ENCODE data around the gene KRT2.

Gene KRT2

DNA sequence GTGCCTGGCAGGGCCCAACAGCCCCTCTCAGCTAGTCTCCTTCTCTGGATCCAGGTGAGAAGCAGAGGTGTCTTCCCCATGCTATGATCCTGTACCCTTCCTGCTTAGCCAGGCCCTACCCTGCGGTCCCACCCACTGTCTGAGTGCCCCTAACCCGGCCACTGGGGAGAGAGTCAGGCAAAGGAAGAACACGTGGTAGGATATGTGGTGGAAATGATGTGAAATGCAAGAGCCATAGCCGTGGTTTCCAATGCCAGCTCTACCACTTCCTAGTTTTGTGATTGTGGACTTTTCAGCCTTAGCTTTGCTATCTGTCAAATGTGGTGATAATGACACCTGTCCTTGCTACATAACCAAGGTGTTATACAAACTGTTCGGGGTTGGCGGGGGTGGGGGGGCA is 15.8 kb downstream of the KRT2 start:
- no peaks in the 10 kb centered on the region for H3K9me3 ChIP-seq (ENCODE audit: control insufficient read depth, low read length)
- no peak overlapping the region for H3K9ac ChIP-seq (ENCODE audit: low read length)
- H3K4me1 ChIP-seq (ENCODE audit: control insufficient read depth, insufficient read depth, low read length), result peaks cover 4% of the 10 kb centered on the region
- no peaks in the 10 kb centered on the region for H3K36me3 ChIP-seq (ENCODE audit: control insufficient read depth, insufficient read depth, low read length, severe bottlenecking)
- no peak for DNase-seq (ENCODE audit: low read depth)
- H3K4me3 ChIP-seq (ENCODE audit: low read length), result no peak overlapping the region
- peaks cover 62% of the 10 kb centered on the region for H3K27me3 ChIP-seq (replicated peaks; ENCODE audit: control insufficient read depth, insufficient read depth, low read length)

DNA sequence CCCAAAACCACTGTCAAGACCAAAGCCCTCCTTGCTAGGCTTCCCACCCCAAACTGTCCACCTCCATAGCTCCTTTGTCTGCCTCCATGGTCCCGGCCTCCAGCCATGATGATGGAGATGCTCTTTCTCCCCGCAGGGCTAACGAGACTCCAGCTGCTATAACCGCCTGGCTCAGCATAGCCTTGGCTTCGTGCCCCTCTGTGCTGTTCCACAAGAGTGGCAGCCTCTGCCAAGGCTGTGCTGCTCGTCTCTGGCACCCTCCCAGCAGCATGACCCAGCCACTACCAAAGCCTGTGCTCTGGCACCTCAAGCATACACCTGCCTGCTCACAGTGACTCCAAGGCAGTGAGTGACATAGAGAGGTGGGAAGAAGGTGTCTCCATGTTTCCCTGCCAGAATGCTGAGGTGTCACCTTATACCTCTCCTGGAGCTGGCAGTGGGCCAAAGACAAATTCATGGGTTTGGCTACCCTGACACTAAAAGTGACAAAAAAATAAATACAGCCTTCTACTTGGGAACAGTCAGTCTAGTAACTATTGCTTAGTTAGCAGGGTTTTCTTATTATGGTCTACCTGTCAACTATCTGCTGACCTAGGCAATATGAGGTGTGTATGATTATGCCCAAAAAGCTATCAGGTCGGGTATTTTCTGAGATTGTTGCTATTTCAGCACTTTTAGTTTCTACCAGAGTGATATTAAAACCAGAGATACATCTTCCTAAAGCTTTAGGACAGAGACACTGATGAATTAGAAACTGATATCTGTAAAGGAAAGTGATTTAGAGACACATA is 17.6 kb downstream of the KRT2 start:
- DNase-seq (ENCODE audit: low read depth), result no peak
- H3K4me1 ChIP-seq (ENCODE audit: control insufficient read depth, insufficient read depth, low read length), result peaks cover 4% of the 10 kb centered on the region
- H3K9ac ChIP-seq (ENCODE audit: low read length), result no peak overlapping the region
- no peaks in the 10 kb centered on the region for H3K9me3 ChIP-seq (ENCODE audit: control insufficient read depth, low read length)
- no peak overlapping the region for H3K4me3 ChIP-seq (ENCODE audit: low read length)
- H3K27me3 ChIP-seq (replicated peaks; ENCODE audit: control insufficient read depth, insufficient read depth, low read length), result peaks cover 71% of the 10 kb centered on the region
- no peaks in the 10 kb centered on the region for H3K36me3 ChIP-seq (ENCODE audit: control insufficient read depth, insufficient read depth, low read length, severe bottlenecking)

DNA sequence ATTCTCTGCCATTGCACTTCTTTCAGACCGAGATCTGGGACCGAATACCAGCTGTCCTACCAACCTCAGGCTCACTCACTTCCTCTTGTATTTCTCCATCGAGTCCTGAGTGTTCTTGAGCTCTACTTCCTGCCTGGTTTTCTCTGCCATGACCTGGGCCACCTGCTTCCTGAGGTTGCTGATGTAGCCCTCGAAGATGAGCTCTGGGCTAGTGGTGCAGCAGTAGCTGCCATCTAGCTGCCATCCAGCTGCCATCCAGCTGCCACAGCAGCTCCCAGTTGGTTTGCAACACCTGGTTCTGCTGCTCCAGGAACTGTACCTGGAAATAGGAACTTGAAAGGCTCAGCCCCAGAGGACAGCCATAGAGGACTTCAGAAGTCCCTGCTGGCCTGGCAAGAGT is 18.6 kb downstream of the KRT2 start:
- H3K36me3 ChIP-seq (ENCODE audit: control insufficient read depth, insufficient read depth, low read length, severe bottlenecking), result no peaks in the 10 kb centered on the region
- H3K4me1 ChIP-seq (ENCODE audit: control insufficient read depth, insufficient read depth, low read length), result peaks cover 4% of the 10 kb centered on the region
- no peak for DNase-seq (ENCODE audit: low read depth)
- H3K9ac ChIP-seq (ENCODE audit: low read length), result no peak overlapping the region
- H3K27me3 ChIP-seq (replicated peaks; ENCODE audit: control insufficient read depth, insufficient read depth, low read length), result peaks cover 71% of the 10 kb centered on the region
- H3K4me3 ChIP-seq (ENCODE audit: low read length), result no peak overlapping the region
- H3K9me3 ChIP-seq (ENCODE audit: control insufficient read depth, low read length), result no peaks in the 10 kb centered on the region

DNA sequence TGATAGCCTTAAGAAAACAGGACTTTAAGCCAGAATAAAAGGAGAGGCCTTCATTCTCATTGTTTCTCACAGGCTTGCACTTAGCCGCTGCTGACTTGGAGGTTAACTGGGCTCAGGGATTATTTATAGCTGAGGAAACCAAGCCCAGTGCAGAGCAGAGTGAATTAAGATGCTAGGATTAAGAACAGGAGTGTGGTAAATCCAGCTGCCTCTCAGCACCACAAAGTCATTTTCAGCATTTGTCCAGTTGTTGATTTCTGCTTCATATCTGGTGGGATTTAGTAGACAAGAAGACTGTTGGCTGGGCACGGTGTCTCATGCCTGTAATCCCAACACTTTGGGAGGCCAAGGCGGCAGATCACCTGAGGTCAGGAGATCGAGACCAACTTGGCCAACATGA is 19.4 kb downstream of the KRT2 start:
- Histone ChIP-seq H3K4me1 (ENCODE audit: control insufficient read depth, insufficient read depth, low read length) (peaks cover 4% of the 10 kb centered on the region), H3K9me3 (ENCODE audit: control insufficient read depth, low read length) (no peaks in the 10 kb centered on the region), H3K27me3 (replicated peaks; ENCODE audit: control insufficient read depth, insufficient read depth, low read length) (peaks cover 73% of the 10 kb centered on the region), H3K4me3 (ENCODE audit: low read length) (no peak overlapping the region), H3K36me3 (ENCODE audit: control insufficient read depth, insufficient read depth, low read length, severe bottlenecking) (no peaks in the 10 kb centered on the region), H3K9ac (ENCODE audit: low read length) (no peak overlapping the region)
- DNase-seq (ENCODE audit: low read depth), result no peak

DNA sequence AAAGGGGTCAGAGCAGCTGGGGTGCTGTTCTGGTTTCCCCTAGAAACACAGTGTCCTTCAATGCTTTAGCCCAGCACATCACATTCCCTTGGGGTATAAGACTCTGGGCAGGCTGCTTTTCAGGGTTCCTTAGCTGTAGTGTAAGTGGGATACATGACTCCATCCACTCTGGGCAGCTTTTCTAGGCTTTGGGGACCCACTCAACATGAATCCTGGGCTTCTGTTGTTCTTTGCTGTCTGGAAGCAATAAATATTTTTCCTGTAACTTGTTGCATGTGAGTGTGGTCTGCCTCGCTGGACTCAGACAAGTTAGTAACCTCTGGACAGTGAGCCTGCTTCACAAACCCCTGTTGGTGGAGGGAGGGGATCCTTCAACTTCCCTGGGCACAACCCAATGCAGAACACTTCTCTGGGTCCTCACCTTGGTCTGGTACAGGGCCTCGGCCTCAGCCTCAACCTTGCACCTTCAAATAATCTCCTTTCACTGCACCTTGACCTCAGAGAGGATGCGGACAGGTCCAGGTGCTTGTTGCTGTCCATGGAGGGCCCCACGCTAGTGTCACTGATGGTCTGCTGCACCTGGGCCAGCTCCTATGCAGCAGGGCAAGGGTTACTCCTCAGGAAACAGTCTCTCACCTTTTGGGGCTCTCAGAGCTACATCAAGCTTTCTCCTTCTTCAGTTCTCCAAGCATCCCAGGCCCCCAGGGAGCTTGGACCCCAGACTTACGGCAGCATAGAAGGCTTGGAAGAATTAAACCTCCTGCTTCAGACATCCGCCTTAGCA is 20.1 kb downstream of the KRT2 start:
- H3K4me3 ChIP-seq (ENCODE audit: low read length), result no peak overlapping the region
- no peaks in the 10 kb centered on the region for H3K36me3 ChIP-seq (ENCODE audit: control insufficient read depth, insufficient read depth, low read length, severe bottlenecking)
- H3K4me1 ChIP-seq (ENCODE audit: control insufficient read depth, insufficient read depth, low read length), result peaks cover 2% of the 10 kb centered on the region
- peaks cover 81% of the 10 kb centered on the region for H3K27me3 ChIP-seq (replicated peaks; ENCODE audit: control insufficient read depth, insufficient read depth, low read length)
- DNase-seq (ENCODE audit: low read depth), result no peak
- H3K9ac ChIP-seq (ENCODE audit: low read length), result no peak overlapping the region
- H3K9me3 ChIP-seq (ENCODE audit: control insufficient read depth, low read length), result no peaks in the 10 kb centered on the region

DNA sequence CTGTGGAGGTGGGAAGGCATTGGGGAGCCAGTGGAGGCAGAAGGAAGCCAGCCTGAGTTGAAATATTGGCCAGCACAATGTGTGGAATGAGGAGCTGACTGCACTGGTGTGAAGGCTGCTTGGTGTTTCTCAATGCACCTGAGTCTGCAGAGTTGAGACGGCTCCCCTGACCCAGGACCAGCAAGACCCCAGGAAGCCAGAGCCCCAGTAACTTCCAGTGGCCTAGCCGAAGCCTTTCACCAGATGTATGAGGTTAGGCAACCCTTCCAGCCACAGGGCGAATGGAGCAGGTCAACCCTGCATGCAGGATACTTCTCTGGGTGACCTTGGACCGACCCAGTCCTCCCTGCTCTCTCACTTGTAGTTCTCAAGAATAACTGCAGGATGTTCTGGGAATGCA is 20.7 kb downstream of the KRT2 start:
- no peak for DNase-seq (ENCODE audit: low read depth)
- no peak overlapping the region for H3K4me3 ChIP-seq (ENCODE audit: low read length)
- H3K9ac ChIP-seq (ENCODE audit: low read length), result no peak overlapping the region
- no peaks in the 10 kb centered on the region for H3K36me3 ChIP-seq (ENCODE audit: control insufficient read depth, insufficient read depth, low read length, severe bottlenecking)
- H3K9me3 ChIP-seq (ENCODE audit: control insufficient read depth, low read length), result no peaks in the 10 kb centered on the region
- peaks cover 87% of the 10 kb centered on the region for H3K27me3 ChIP-seq (replicated peaks; ENCODE audit: control insufficient read depth, insufficient read depth, low read length)
- H3K4me1 ChIP-seq (ENCODE audit: control insufficient read depth, insufficient read depth, low read length), result no peaks in the 10 kb centered on the region

DNA sequence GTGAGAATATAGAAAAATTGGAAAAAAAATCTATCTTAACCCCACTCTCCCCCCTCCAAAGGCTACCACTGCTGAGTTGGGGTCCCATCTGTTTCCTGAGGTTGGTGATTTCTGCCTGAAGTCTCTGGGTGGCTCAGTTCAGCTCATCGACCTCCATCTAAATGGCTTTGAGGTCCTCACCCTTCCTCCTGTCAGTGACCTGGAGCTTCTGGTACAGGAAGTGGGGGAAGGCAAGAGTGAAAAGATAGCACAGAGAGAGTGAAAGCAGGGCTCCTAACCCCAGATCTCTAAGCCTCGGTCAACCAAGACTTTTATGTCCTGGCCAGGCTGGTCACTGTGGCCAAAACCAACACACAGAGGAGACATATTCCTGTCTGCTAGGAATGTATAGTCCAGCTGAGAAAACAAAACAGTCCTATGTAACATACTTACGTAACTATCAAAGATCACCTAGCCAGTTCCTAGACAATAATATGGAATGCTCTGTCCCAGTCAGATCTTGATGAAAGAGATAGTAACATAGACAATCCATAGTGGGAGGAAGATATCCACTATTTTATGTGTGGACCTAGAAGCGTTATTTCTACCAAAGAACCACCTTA is 21.3 kb downstream of the KRT2 start:
- DNase-seq (ENCODE audit: low read depth), result no peak
- Histone ChIP-seq H3K4me3 (ENCODE audit: low read length) (no peak overlapping the region), H3K36me3 (ENCODE audit: control insufficient read depth, insufficient read depth, low read length, severe bottlenecking) (no peaks in the 10 kb centered on the region), H3K9ac (ENCODE audit: low read length) (no peak overlapping the region), H3K27me3 (replicated peaks; ENCODE audit: control insufficient read depth, insufficient read depth, low read length) (peaks cover 88% of the 10 kb centered on the region), H3K9me3 (ENCODE audit: control insufficient read depth, low read length) (no peaks in the 10 kb centered on the region), H3K4me1 (ENCODE audit: control insufficient read depth, insufficient read depth, low read length) (no peaks in the 10 kb centered on the region)

DNA sequence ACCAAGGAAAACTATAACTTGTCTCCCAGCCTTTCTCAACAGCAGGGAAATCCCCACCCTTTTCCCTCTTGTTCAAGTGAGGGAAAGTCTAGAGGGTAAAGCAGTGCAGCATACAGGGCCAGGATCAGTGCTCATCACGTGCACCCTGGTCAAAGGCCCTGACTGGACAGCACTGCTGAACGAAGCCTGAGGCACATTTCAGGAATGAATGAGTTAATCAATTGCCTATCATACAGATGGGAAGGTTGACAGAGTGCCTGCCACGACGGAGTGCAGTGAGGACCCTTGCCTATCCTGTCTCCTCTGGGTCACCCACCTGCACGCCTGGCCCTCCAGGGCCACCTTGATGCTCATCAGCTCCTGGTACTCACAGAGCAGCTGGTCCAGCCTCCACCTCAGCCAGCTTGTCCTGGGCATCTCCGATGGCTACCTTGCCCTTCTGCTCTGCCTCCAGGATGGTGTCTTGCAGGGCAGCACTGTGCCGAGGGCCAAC is 22.0 kb downstream of the KRT2 start:
- no peaks in the 10 kb centered on the region for H3K36me3 ChIP-seq (ENCODE audit: control insufficient read depth, insufficient read depth, low read length, severe bottlenecking)
- H3K9ac ChIP-seq (ENCODE audit: low read length), result no peak overlapping the region
- DNase-seq (ENCODE audit: low read depth), result no peak
- H3K9me3 ChIP-seq (ENCODE audit: control insufficient read depth, low read length), result no peaks in the 10 kb centered on the region
- H3K4me3 ChIP-seq (ENCODE audit: low read length), result no peak overlapping the region
- peaks cover 89% of the 10 kb centered on the region for H3K27me3 ChIP-seq (replicated peaks; ENCODE audit: control insufficient read depth, insufficient read depth, low read length)
- no peaks in the 10 kb centered on the region for H3K4me1 ChIP-seq (ENCODE audit: control insufficient read depth, insufficient read depth, low read length)

DNA sequence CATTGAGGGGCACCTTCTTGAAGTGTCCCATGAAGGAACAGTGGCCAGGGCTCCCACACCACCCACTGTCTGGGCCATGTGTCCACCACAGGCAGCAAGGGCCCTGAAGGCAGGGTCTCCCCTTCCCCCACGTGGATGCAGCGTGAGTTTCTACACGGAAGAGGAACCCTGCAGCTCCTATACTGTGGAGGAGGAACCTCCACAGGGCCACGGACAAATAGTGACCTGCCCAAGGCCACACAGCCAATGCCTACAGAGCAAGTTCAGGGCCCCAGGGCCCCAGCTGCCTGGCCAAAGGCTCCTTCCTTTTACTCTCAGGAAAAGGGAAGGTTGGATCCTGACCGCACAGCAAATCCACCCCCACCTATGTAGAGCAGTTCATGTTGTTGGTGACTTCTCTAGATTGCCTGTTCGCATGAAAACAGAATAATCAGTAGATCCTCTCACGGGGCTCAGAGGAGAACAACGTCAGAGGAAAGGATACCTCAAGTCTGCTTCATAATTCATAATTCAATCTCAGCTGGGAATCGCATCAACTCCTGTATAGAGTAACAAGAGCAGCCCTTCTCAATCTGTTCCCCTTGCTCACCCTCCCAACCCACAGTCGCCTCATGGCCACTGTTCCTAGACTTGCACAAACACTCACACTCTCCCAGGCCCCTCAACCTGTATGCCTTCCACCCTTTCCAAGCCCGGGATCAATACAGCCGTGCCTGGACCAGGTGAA is 22.6 kb downstream of the KRT2 start:
- DNase-seq (ENCODE audit: low read depth), result no peak

DNA sequence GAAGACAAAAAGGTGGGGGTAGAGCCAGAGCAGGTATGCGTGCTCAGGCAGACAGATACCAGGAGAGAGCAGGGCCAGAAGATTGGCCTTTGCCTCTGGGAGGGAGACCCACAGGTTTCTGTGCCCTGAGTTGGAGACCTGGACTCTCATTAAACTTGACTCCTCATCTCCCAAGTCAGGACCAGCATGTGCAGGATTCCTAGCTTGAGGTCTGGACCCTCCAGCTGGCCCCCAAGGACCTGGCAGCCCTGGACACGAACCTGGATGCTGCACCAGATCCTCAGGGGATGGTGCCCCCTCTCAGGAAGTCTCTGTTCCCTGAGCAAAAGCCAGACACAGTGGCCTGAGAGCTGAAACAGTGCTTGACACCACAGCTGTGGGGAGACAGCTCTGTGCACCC is 23.2 kb downstream of the KRT2 start:
- Histone ChIP-seq H3K27me3 (replicated peaks; ENCODE audit: control insufficient read depth, insufficient read depth, low read length) (peaks cover 84% of the 10 kb centered on the region), H3K9me3 (ENCODE audit: control insufficient read depth, low read length) (peaks cover 8% of the 10 kb centered on the region), H3K9ac (ENCODE audit: low read length) (no peak overlapping the region), H3K4me3 (ENCODE audit: low read length) (no peak overlapping the region), H3K36me3 (ENCODE audit: control insufficient read depth, insufficient read depth, low read length, severe bottlenecking) (no peaks in the 10 kb centered on the region), H3K4me1 (ENCODE audit: control insufficient read depth, insufficient read depth, low read length) (no peaks in the 10 kb centered on the region)
- no peak for DNase-seq (ENCODE audit: low read depth)

More for the DNA sequence above, 22.6 kb downstream of the KRT2 start:
- Histone ChIP-seq H3K9ac (ENCODE audit: low read length) (no peak overlapping the region), H3K4me3 (ENCODE audit: low read length) (no peak overlapping the region), H3K9me3 (ENCODE audit: control insufficient read depth, low read length) (peaks cover 2% of the 10 kb centered on the region), H3K27me3 (replicated peaks; ENCODE audit: control insufficient read depth, insufficient read depth, low read length) (peaks cover 87% of the 10 kb centered on the region), H3K4me1 (ENCODE audit: control insufficient read depth, insufficient read depth, low read length) (no peaks in the 10 kb centered on the region), H3K36me3 (ENCODE audit: control insufficient read depth, insufficient read depth, low read length, severe bottlenecking) (no peaks in the 10 kb centered on the region)

DNA sequence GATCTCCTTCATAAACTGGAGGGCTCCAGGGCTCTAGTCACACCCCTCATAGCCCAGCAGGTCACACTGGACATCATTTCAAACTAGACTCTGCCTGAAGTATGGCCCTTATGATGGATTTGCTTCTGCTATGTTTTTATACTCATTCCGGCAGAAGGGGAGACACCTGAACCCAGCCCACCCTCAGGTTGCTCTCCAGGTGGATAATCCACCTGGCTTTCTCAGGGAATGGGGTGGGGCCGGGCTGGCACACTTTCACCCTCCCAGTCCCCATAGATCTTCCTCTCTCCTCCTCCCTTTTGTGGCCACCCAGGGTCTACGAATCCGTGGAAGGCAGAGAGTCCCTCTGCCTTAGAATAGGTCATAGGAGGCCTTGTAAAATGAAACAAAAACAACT is 23.9 kb downstream of the KRT2 start:
- H3K9me3 ChIP-seq (ENCODE audit: control insufficient read depth, low read length), result peaks cover 13% of the 10 kb centered on the region
- H3K27me3 ChIP-seq (replicated peaks; ENCODE audit: control insufficient read depth, insufficient read depth, low read length), result peaks cover 77% of the 10 kb centered on the region
- H3K4me3 ChIP-seq (ENCODE audit: low read length), result no peak overlapping the region
- no peak for DNase-seq (ENCODE audit: low read depth)
- H3K36me3 ChIP-seq (ENCODE audit: control insufficient read depth, insufficient read depth, low read length, severe bottlenecking), result no peaks in the 10 kb centered on the region
- H3K4me1 ChIP-seq (ENCODE audit: control insufficient read depth, insufficient read depth, low read length), result no peaks in the 10 kb centered on the region
- H3K9ac ChIP-seq (ENCODE audit: low read length), result no peak overlapping the region
